ENCODE results near the gene EDIL3.

DNA sequence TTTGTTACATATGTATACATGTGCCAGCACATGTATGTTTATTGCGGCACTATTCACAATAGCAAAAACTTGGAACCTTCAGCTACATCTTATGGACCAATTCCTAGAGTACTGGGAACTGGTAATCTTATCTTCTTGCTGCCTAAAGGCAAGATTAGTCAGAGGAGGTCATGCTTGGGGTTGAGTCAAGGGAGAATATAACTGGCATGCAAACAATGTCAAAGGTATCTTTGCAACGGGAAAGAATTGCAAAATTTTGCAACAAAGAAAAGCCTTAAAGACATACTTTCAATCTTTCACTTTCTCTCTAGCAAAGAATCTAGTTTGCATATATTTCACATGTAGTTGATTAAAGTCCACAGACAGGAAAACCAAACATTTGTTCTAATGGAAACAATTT is 145.2 kb downstream of the EDIL3 start:
- TF ChIP-seq, protein P1, sequence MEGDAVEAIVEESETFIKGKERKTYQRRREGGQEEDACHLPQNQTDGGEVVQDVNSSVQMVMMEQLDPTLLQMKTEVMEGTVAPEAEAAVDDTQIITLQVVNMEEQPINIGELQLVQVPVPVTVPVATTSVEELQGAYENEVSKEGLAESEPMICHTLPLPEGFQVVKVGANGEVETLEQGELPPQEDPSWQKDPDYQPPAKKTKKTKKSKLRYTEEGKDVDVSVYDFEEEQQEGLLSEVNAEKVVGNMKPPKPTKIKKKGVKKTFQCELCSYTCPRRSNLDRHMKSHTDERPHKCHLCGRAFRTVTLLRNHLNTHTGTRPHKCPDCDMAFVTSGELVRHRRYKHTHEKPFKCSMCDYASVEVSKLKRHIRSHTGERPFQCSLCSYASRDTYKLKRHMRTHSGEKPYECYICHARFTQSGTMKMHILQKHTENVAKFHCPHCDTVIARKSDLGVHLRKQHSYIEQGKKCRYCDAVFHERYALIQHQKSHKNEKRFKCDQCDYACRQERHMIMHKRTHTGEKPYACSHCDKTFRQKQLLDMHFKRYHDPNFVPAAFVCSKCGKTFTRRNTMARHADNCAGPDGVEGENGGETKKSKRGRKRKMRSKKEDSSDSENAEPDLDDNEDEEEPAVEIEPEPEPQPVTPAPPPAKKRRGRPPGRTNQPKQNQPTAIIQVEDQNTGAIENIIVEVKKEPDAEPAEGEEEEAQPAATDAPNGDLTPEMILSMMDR (IDR thresholded peaks at IDR 0.05; ENCODE audit: low read length), result no peak
- TF ChIP-seq EZH2 (IDR thresholded peaks at IDR 0.05; ENCODE audit: borderline replicate concordance, low read length), result no peak

Measured in OCI-LY1 (cell line).